Cardiac muscle cell (in vitro differentiated cells and primary cell): ENCODE data around the gene CRACR2B. TPM values are rescaled to one million over a fixed set of nuclear protein-coding genes. Genes with fewer than 3 reads are reported as not detected.

Source experiments
- DNase-seq, 2 donors: peaks; one replicate each; pipeline versions ENCODE4 v3.0.0 to v3.0.0-alpha.2; 2010 to 2017; ENCODE audit warnings: low read depth in 1 of 2, low spot score in 1 of 2
- H3K27ac ChIP-seq: fragments of 200-600 bp; sonication (generic); 2 replicates; pipeline ENCODE4 v1.5.1; 2016
- H3K27me3 ChIP-seq: fragments of 200-600 bp; sonication (generic); 2 replicates; pipeline ENCODE4 v1.6.0; 2016; ENCODE audit warnings: control low read depth
- H3K36me3 ChIP-seq: fragments of 200-600 bp; sonication (generic); 2 replicates; pipeline ENCODE4 v1.5.1; 2016; ENCODE audit warnings: control low read depth
- H3K4me1 ChIP-seq: fragments of 200-600 bp; sonication (generic); 2 replicates; pipeline ENCODE4 v1.8.1; 2017; ENCODE audit warnings: low read depth, mild to moderate bottlenecking, mixed run types
- H3K4me3 ChIP-seq: fragments of 200-600 bp; sonication (generic); 2 replicates; pipeline ENCODE4 v1.5.1; 2016; ENCODE audit warnings: mild to moderate bottlenecking
- H3K9me3 ChIP-seq: fragments of 200-600 bp; sonication (generic); 2 replicates; pipeline ENCODE4 v1.5.1; 2017; ENCODE audit warnings: low read depth, mild to moderate bottlenecking, control low read depth
- polyA plus RNA-seq: library from polyadenylated mRNA; unstranded; fragments of >200 nt; fragmentation: Nextera tagmentation; extraction: Ambion mirVana; gene quantifications from 2 replicates; pipeline ENCODE4 v1.2.1, GENCODE V29; 2016
- total RNA-seq: library from RNA; depleted of rRNA; stranded (reverse); fragments of >200 nt; gene quantifications from 2 replicates; pipeline ENCODE4 v1.2.3, GENCODE V29; 2016
- TF ChIP-seq, protein P1 (sequence below): IDR thresholded peaks from 2 replicates; pipeline ENCODE4 v1.5.1; 2012; ENCODE audit warnings: low read depth, mild to moderate bottlenecking, low read length

CRACR2B gene
- total and polyA plus RNA-seq, 2 experiments from 2014 or later: 84.5 to 91.0 TPM

DNA sequence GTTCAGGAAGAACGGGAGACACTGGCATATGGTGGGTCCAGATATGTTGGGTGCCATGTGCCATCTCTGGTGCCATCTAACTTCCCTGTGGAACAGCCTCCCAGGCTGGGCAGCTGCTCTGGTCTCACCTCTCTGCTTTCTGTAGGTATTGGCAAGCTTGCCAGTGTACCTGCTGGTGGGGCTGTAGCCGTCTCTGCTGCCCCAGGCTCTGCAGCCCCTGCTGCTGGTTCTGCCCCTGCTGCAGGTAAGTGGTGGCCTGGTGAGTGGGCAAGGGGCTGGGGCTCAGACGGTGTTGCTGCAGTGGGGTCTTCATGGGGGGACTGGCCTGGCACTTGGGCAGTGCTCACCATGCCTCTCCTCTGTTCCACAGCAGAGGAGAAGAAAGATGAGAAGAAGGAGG lies 15.3 kb upstream of the CRACR2B start:
- Histone ChIP-seq H3K4me1 (peaks cover 7% of the 10 kb centered on the region), H3K9me3 (no peaks in the 10 kb centered on the region), H3K27ac (no peak overlapping the region), H3K27me3 (no peaks in the 10 kb centered on the region), H3K36me3 (peaks cover 17% of the 10 kb centered on the region), H3K4me3 (no peak overlapping the region)
- TF ChIP-seq, protein P1, sequence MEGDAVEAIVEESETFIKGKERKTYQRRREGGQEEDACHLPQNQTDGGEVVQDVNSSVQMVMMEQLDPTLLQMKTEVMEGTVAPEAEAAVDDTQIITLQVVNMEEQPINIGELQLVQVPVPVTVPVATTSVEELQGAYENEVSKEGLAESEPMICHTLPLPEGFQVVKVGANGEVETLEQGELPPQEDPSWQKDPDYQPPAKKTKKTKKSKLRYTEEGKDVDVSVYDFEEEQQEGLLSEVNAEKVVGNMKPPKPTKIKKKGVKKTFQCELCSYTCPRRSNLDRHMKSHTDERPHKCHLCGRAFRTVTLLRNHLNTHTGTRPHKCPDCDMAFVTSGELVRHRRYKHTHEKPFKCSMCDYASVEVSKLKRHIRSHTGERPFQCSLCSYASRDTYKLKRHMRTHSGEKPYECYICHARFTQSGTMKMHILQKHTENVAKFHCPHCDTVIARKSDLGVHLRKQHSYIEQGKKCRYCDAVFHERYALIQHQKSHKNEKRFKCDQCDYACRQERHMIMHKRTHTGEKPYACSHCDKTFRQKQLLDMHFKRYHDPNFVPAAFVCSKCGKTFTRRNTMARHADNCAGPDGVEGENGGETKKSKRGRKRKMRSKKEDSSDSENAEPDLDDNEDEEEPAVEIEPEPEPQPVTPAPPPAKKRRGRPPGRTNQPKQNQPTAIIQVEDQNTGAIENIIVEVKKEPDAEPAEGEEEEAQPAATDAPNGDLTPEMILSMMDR: no peak
- DNase-seq: no peak

DNA sequence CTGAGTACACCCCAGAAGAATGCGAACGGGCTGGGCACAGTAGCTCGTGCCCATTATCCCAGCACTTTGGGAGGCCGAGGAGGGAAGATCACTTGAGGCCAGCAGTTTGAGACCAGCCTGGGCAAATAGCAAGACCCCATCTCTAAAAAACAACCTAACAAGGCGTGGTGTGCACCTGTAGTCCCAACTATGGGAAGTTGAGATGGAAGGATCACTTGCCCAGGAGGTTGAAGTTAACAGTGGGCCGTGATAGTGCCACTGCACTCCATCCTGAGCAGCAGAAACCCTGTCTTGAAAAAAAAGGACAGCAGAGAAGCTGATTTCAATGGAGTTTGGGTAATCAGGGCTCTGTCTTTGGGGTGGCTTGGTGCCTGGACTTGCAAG lies 14.7 kb upstream of the CRACR2B start:
- TF ChIP-seq, protein P1: no peak
- Histone ChIP-seq H3K4me3 (no peak overlapping the region), H3K9me3 (no peaks in the 10 kb centered on the region), H3K4me1 (peaks cover 7% of the 10 kb centered on the region), H3K27me3 (no peaks in the 10 kb centered on the region), H3K36me3 (peaks cover 17% of the 10 kb centered on the region), H3K27ac (no peak overlapping the region)
- DNase-seq: no peak

DNA sequence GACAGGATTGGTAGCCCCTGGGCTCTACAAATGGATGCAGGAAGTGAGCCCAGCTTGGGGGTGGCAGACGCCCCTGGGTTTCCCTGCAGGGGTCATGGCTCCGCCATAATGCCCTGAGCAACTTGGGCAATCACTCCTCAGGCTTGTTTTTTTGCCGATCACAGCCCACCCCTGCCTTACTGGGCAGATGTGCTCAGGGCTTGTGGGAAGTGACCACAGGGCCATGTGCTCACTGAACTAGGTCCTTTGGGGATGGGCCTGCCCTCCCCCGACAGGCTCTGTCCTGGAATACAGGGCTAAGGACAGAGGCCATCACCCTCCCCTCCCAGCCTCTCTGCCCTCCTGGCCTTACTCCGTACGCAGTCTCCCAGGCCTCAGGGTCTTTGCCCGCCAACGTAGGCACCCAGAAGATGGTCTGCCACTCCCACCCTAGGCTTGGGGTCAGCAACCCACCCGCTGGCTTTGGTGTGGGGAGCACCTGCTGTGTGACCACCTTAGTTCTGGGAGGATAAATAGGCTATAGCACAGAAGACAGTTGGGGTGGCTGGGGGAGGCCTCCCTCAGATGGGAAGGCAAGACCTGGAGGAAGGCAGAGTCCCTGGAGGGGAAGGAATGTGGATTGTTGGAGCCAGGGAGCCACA lies 14.1 kb upstream of the CRACR2B start:
- H3K36me3 ChIP-seq: peaks cover 17% of the 10 kb centered on the region
- no peak overlapping the region for H3K4me3 ChIP-seq
- TF ChIP-seq, protein P1: no peak
- no peaks in the 10 kb centered on the region for H3K27me3 ChIP-seq
- H3K9me3 ChIP-seq: no peaks in the 10 kb centered on the region
- DNase-seq: no peak
- H3K27ac ChIP-seq: peak overlapping the region; percentile 36
- H3K4me1 ChIP-seq: peaks cover 2% of the 10 kb centered on the region

DNA sequence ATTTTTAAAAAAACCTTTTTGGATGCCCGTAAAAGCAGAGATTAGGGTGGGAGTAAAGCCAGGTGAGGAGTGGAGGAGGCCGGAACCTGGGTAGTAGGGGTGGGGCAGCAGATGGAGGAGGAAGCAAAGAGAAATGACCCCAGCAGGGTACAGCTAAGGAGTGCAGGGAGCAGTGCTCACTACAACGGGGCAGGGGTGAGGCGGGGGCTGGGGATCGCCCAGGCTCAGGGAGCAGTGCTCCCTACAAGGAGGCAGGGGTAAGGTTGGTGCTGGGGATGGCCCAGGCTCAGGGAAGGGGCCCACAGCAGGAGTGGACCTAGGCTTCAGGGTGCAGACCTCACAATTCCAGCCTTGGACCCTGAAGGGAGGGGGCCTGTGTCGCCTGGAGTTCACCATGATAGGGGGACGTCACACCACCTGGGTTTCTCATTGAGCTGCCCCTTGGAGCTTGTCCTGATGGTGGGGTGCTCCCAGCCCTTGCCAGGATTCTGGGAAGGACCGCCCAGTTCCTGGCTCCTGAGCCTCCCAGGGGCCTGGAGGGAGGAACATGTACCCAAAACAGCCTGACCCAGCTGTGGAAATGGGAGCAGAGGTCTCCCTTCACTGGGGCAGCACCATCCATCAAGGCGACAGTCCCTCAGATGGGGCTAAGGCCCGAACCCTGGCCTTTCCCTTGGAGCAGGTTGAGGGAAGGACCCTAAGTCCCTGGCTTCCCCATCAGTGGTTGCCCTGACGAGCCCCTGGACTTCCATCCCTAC lies 11.9 kb upstream of the CRACR2B start:
- no peak for DNase-seq

DNA sequence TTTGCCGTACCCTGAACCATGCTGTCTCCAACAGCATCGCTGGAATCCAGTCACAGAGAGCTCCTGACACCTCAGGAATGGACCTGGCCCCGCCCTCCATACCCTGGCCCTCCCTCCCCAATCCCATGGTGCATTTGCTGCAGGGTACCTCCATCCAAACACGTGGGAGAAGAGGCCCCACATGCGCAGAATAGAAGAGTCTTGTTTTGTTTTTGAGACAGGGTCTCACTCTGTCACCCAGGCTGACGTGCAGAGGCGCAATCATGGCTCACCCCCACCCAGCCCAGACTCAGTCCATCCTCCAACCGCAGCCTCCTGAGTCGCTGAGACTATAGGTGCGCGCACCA lies 11.3 kb upstream of the CRACR2B start:
- no peaks in the 10 kb centered on the region for H3K4me1 ChIP-seq
- no peaks in the 10 kb centered on the region for H3K27me3 ChIP-seq

More for the DNA sequence above, 11.9 kb upstream of the CRACR2B start:
- Histone ChIP-seq H3K27me3 (no peaks in the 10 kb centered on the region), H3K27ac (no peak overlapping the region), H3K4me3 (no peak overlapping the region), H3K36me3 (peaks cover 17% of the 10 kb centered on the region), H3K9me3 (no peaks in the 10 kb centered on the region), H3K4me1 (no peaks in the 10 kb centered on the region)
- TF ChIP-seq, protein P1: no peak

More for the DNA sequence above, 11.3 kb upstream of the CRACR2B start:
- TF ChIP-seq, protein P1: no peak
- no peak overlapping the region for H3K4me3 ChIP-seq
- H3K36me3 ChIP-seq: peaks cover 17% of the 10 kb centered on the region
- DNase-seq: no peak
- no peak overlapping the region for H3K27ac ChIP-seq
- H3K9me3 ChIP-seq: no peaks in the 10 kb centered on the region
